NT2/D1 (cell line): ENCODE measurements around the gene BTBD2.

Experiments
- SUZ12 ChIP-seq: IDR thresholded peaks from 2 replicates; pipeline ENCODE4 v1.6.1; 2011; ENCODE audit not compliant: insufficient read length, insufficient read depth; ENCODE audit errors: extremely low read depth
- YY1 ChIP-seq: IDR thresholded peaks from 2 replicates; pipeline ENCODE4 v1.6.1; 2011; ENCODE audit not compliant: insufficient read length, insufficient read depth
- ZNF274 ChIP-seq: IDR thresholded peaks from 2 replicates; pipeline ENCODE4 v1.6.1; 2011; ENCODE audit warnings: mild to moderate bottlenecking, low read depth, low read length

DNA sequence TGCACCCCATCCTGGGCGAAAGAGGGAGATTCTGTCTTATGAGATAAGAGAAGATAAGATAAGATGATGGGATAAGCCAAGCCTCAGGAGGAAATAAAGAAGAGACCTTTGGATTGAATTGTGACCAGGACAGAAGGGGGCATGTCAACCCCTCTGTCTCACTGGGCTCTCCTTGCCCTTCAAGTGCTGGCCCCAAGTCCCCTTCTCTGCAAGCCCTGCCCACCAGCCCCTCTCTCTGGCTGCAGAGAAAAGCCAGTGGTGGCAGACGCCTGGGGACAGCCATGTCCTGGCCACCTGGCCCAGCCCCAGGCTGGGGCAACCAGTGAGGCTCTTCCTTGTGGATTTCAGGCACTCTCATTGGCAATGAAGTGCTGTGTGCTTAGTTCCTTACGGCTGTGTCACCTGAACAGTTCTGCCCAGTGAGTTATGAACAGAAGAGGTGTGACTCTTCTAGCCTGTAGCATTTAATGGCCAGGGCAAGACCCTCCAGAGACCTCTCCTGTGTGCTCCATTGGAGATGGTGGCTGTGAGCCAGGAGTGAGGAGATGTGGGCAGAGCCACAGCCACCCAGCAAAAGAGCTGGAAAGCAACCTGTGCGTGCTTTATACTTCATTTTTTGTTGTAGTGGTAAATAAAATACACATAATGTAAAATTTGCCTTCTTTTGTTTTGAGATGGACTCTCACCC is 6.1 kb upstream of the BTBD2 start:
- TF ChIP-seq SUZ12 (no peak), YY1 (no peak), ZNF274 (no peak)
